A549 (cell line): ENCODE results near the gene CIPC. TPM values are rescaled to one million over a fixed set of nuclear protein-coding genes. Genes with fewer than 3 reads are reported as not detected.

Experiments used
- ATAC-seq, 2 experiments: fragments of 200-7000 bp in 1 of 2; fragments of >200 bp in 1 of 2; cut with Nextera tagmentation in 1 of 2; cut with Tn5 transposase in 1 of 2; 3 replicates each; pipeline versions ENCODE4 v1.8.0 to v1.9.1; 2018 to 2020; ENCODE audit warnings: mild to moderate bottlenecking in 1 of 2, moderate library complexity in 1 of 2
- CTCF ChIA-PET: fragments of 300-600 bp; sonication (Branson Sonifier 250); formaldehyde crosslinking; extraction: SDS; loops from one replicate; lab custom pipeline; 2021; ENCODE audit warnings: antibody characterized with exemption, inconsistent platforms; lab: Yijun Ruan, JAX
- POLR2A ChIA-PET: fragments of 350-600 bp; formaldehyde crosslinking; extraction: SDS; loops from one replicate; lab custom pipeline; 2021; ENCODE audit warnings: antibody characterized with exemption, inconsistent platforms; lab: Yijun Ruan, JAX
- DNase-seq, 2 experiments: peaks; one replicate each; pipeline versions ENCODE4 v3.0.0 to v3.0.0-alpha.2; 2011 to 2016; ENCODE audit warnings: low read depth in 1 of 2, low spot score in 1 of 2
- FAIRE-seq: peaks from 2 replicates; lab custom pipeline; 2011; peaks lifted over from hg19 to GRCh38; lab: Jason Lieb, UNC
- H3K27ac ChIP-seq, 2 experiments: fragments of >200 bp; sonication (Bioruptor Twin); formaldehyde crosslinking; 3 replicates each; pipeline ENCODE4 v1.5.1; 2016 to 2017
- H3K4me1 ChIP-seq: fragments of >200 bp; sonication (Bioruptor Twin); formaldehyde crosslinking; 3 replicates; pipeline ENCODE4 v1.6.1; 2016
- H3K4me2 ChIP-seq: fragments of >200 bp; sonication (Bioruptor Twin); formaldehyde crosslinking; 3 replicates; pipeline ENCODE4 v1.6.1; 2016
- H3K4me3 ChIP-seq: fragments of >200 bp; sonication (Bioruptor Twin); formaldehyde crosslinking; 3 replicates; pipeline ENCODE4 v1.5.1; 2016
- H3K9me3 ChIP-seq: fragments of >200 bp; sonication (Bioruptor Twin); formaldehyde crosslinking; 3 replicates; pipeline ENCODE4 v1.6.1; 2016
- HOXA7 ChIP-seq: fragments of 250-450 bp; sonication (Bioruptor Pico); IDR thresholded peaks from 2 replicates; pipeline ENCODE4 v1.5.0; 2020; ENCODE audit warnings: mild to moderate bottlenecking, moderate library complexity
- JUN ChIP-seq, 2 experiments: fragments of >200 bp; sonication (Bioruptor Twin); formaldehyde crosslinking; IDR thresholded peaks; 2 replicates in 1 of 2; 3 replicates in 1 of 2; pipeline ENCODE4 v1.6.1; 2016 to 2017
- NFE2L2 ChIP-seq: fragments of 150-350 bp; conservative IDR thresholded peaks from 2 replicates; pipeline ENCODE4 v1.6.1; 2014; ENCODE audit warnings: low read length
- NPAS2 ChIP-seq: fragments of 250-450 bp; sonication (Bioruptor Pico); IDR thresholded peaks from 2 replicates; pipeline ENCODE4 v1.8.0; 2022; ENCODE audit warnings: mild to moderate bottlenecking, moderate library complexity, borderline replicate concordance
- NR3C1 ChIP-seq: fragments of >200 bp; sonication (Bioruptor Twin); formaldehyde crosslinking; IDR thresholded peaks from 3 replicates; pipeline ENCODE4 v1.6.1; 2017
- RAD21 ChIP-seq, 2 experiments: fragments of >200 bp in 1 of 2; sonication (Bioruptor Twin) in 1 of 2; formaldehyde crosslinking in 1 of 2; IDR thresholded peaks in 1 of 2; conservative IDR thresholded peaks in 1 of 2; 2 replicates in 1 of 2; 3 replicates in 1 of 2; pipeline ENCODE4 v1.6.1; 2012 to 2018; ENCODE audit warnings: inconsistent platforms in 1 of 2
- SMC3 ChIP-seq: fragments of >200 bp; sonication (Bioruptor Twin); formaldehyde crosslinking; IDR thresholded peaks from 3 replicates; pipeline ENCODE4 v1.6.1; 2018; ENCODE audit warnings: inconsistent platforms
- ZFP36 ChIP-seq: fragments of 450-650 bp; IDR thresholded peaks from 2 replicates; pipeline ENCODE4 v1.6.1; 2014; ENCODE audit warnings: borderline replicate concordance; ENCODE audit not compliant: partially characterized antibody
- WGBS: methylation state at CpG from one replicate; pipeline ENCODE4 v1.1.6; 2017; ENCODE audit errors: missing lambda C conversion rate; 5-methylcytosine and 5-hydroxymethylcytosine counted together
- polyA plus RNA-seq, 4 experiments: library from polyadenylated mRNA; depleted of rRNA in 3 of 4; stranded (reverse); fragments of >200 nt; fragmentation: RNase III in 1 of 4; extraction: RNeasy Plus Mini Kit Qiagen cat#74134 plus additional on column Dnase treatment in 1 of 4; gene quantifications; 2 replicates in 3 of 4; 3 replicates in 1 of 4; pipeline ENCODE4 v1.2.3, GENCODE V29; 2011 to 2017
- TF ChIP-seq, protein P1 (sequence below): fragments of >200 bp; sonication (Bioruptor Twin); formaldehyde crosslinking; IDR thresholded peaks from 3 replicates; pipeline ENCODE4 v1.5.1; 2016
- TF ChIP-seq, protein P2 (sequence below): fragments of 150-350 bp; IDR thresholded peaks from 2 replicates; pipeline ENCODE4 v1.6.1; 2014; ENCODE audit warnings: low read depth, mild to moderate bottlenecking, low read length
- TF ChIP-seq, protein P3 (sequence below): IDR thresholded peaks from 2 replicates; pipeline ENCODE4 v1.6.1; 2012; ENCODE audit warnings: low read depth, borderline replicate concordance
- TF ChIP-seq, protein P4 (sequence below): IDR thresholded peaks from 2 replicates; pipeline ENCODE4 v1.6.1; 2012
- TF ChIP-seq, protein P5 (sequence below): fragments of 250-450 bp; sonication (Bioruptor Pico); IDR thresholded peaks from 2 replicates; pipeline ENCODE4 v1.5.0; 2021; ENCODE audit warnings: mild to moderate bottlenecking, moderate library complexity, borderline replicate concordance
- TF ChIP-seq, protein P6 (sequence below): fragments of 450-650 bp; IDR thresholded peaks from 2 replicates; pipeline ENCODE4 v1.6.1; 2014; ENCODE audit warnings: antibody characterized with exemption

CIPC gene
- polyA plus RNA-seq, 2 of the 4 experiments (the other 2 are of a cell fraction), result 8.9 to 13.9 TPM

DNA sequence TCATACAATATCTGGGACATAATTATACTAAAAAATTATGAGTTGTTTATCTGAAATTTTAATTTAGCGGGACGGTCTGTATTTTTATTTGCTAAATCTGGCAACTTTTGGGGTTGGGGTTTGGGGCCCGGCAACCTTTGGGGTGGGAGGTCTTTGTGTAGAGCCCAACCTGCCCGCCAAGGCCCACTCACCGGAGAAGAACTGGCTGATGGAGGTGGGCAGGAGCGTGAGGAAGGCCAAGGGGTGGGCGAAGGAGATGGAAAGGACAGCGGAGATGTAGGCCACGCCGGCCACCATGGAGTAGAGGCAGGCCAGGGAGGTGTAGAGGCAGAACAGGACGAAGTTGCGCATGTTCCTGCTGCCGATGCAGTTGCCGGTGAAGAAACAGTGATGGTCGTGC lies 41.0 kb downstream of the CIPC start (continued):
- TF ChIP-seq, protein P1, sequence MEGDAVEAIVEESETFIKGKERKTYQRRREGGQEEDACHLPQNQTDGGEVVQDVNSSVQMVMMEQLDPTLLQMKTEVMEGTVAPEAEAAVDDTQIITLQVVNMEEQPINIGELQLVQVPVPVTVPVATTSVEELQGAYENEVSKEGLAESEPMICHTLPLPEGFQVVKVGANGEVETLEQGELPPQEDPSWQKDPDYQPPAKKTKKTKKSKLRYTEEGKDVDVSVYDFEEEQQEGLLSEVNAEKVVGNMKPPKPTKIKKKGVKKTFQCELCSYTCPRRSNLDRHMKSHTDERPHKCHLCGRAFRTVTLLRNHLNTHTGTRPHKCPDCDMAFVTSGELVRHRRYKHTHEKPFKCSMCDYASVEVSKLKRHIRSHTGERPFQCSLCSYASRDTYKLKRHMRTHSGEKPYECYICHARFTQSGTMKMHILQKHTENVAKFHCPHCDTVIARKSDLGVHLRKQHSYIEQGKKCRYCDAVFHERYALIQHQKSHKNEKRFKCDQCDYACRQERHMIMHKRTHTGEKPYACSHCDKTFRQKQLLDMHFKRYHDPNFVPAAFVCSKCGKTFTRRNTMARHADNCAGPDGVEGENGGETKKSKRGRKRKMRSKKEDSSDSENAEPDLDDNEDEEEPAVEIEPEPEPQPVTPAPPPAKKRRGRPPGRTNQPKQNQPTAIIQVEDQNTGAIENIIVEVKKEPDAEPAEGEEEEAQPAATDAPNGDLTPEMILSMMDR, result no peak
- no peak for TF ChIP-seq NFE2L2

DNA sequence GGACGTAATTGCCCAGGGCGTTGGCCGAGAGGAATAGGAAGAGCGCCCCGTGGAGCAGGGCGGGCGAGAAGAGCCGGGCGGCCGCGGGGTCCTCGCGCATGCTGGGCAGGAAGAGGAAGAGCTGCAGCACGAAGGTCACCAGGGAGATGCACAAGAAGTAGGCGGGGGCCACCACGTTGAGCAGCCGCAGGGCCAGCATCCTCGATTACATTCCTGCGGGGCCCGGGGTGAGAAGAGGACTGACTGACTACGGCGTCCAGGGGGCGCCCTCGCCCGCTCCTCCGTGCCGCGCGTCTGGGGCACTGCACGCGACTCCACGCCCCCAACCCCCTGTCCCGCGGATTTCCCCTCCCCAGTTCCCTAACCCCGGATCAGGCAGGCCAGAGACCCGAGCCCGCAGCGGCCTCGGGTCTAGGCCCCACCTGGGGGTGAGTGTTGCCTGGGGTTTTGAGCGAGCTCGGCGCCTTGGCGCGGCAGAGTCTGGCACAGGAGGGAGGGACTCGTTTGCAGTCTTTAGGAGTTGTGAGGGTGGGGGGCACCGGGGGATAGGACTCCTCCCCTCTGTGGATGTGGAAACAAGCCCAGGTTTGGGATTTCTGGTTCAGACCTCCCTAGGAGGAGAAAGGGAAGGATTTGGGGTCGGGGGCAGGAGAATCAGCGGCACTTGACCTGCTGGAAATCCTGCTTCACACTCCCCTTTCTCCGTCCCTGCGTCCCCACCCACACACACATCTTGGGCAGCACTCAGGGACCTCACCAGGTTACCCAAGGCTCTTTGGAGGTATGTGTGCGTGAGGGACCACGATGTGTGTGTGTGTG lies 41.7 kb downstream of the CIPC start:
- POLR2A ChIA-PET, result no interaction called here
- Histone ChIP-seq H3K4me2 (peak overlapping the region; percentile 100), H3K4me3 (peak overlapping the region; percentile 58), H3K27ac (peak overlapping the region in 1 of 2 experiments; percentile 43; a peak in 1 of 6 replicates), H3K4me1 (peaks cover 9% of the 10 kb centered on the region), H3K9me3 (no peaks in the 10 kb centered on the region)
- TF ChIP-seq ZFP36, result no peak
- TF ChIP-seq, protein P2, sequence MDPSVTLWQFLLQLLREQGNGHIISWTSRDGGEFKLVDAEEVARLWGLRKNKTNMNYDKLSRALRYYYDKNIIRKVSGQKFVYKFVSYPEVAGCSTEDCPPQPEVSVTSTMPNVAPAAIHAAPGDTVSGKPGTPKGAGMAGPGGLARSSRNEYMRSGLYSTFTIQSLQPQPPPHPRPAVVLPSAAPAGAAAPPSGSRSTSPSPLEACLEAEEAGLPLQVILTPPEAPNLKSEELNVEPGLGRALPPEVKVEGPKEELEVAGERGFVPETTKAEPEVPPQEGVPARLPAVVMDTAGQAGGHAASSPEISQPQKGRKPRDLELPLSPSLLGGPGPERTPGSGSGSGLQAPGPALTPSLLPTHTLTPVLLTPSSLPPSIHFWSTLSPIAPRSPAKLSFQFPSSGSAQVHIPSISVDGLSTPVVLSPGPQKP, result no peak
- no peak for TF ChIP-seq NR3C1
- TF ChIP-seq SMC3, result peak; percentile 54
- TF ChIP-seq, protein P3, sequence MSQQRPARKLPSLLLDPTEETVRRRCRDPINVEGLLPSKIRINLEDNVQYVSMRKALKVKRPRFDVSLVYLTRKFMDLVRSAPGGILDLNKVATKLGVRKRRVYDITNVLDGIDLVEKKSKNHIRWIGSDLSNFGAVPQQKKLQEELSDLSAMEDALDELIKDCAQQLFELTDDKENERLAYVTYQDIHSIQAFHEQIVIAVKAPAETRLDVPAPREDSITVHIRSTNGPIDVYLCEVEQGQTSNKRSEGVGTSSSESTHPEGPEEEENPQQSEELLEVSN, result peak; percentile 67; the same call in 1 of the 2 replicates
- TF ChIP-seq, protein P4, sequence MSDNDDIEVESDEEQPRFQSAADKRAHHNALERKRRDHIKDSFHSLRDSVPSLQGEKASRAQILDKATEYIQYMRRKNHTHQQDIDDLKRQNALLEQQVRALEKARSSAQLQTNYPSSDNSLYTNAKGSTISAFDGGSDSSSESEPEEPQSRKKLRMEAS, result peak; percentile 67
- peak; percentile 55 to 59 for TF ChIP-seq RAD21 (conservative IDR thresholded peaks at IDR 0.05 in 1 of 2, IDR thresholded peaks at IDR 0.05 in 1 of 2)
- TF ChIP-seq NPAS2, result no peak
- TF ChIP-seq, protein P1, result peak; percentile 70
- TF ChIP-seq, protein P5, sequence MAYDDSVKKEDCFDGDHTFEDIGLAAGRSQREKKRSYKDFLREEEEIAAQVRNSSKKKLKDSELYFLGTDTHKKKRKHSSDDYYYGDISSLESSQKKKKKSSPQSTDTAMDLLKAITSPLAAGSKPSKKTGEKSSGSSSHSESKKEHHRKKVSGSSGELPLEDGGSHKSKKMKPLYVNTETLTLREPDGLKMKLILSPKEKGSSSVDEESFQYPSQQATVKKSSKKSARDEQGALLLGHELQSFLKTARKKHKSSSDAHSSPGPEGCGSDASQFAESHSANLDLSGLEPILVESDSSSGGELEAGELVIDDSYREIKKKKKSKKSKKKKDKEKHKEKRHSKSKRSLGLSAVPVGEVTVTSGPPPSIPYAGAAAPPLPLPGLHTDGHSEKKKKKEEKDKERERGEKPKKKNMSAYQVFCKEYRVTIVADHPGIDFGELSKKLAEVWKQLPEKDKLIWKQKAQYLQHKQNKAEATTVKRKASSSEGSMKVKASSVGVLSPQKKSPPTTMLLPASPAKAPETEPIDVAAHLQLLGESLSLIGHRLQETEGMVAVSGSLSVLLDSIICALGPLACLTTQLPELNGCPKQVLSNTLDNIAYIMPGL (CRISPR knock-in tag), result no peak
- TF ChIP-seq, protein P6, sequence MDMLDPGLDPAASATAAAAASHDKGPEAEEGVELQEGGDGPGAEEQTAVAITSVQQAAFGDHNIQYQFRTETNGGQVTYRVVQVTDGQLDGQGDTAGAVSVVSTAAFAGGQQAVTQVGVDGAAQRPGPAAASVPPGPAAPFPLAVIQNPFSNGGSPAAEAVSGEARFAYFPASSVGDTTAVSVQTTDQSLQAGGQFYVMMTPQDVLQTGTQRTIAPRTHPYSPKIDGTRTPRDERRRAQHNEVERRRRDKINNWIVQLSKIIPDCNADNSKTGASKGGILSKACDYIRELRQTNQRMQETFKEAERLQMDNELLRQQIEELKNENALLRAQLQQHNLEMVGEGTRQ, result no peak
- TF ChIP-seq HOXA7 (CRISPR knock-in tag), result no peak
- TF ChIP-seq JUN (IDR thresholded peaks at IDR 0.05), result no peak
- DNase-seq, result peak; percentile 59 to 89
- ATAC-seq, result peak; percentile 67 to 87
- CTCF ChIA-PET, result interaction anchor here (0.5 to 7.3 kb wide), 19 partner anchors 12 to 410 kb away, joined by 3 to 78 read pairs (median 3); partner anchors contain the start of genes SAMD15 and TMED8
- 10% methylated on average over 40 of the region's 52 CpGs for WGBS
- no peak for FAIRE-seq
